Vagina (tissue), 2 donors: ENCODE measurements around the gene DCST2. TPM values are rescaled to one million over a fixed set of nuclear protein-coding genes. Genes with fewer than 3 reads are reported as not detected.

Source experiments
- DNase-seq, 2 donors: peaks; one replicate each; pipeline ENCODE4 v3.0.0-alpha.2; 2017; ENCODE audit errors: extremely low spot score in 2 of 2
- H3K27ac ChIP-seq: fragments of 200-600 bp; sonication (generic); one replicate; pipeline ENCODE4 v1.5.1; 2019
- H3K27me3 ChIP-seq: fragments of 200-600 bp; sonication (generic); one replicate; pipeline ENCODE4 v1.5.1; 2019
- H3K36me3 ChIP-seq, 2 donors: fragments of 200-600 bp; sonication (generic); one replicate each; pipeline ENCODE4 v1.5.1; 2017 to 2019
- H3K4me1 ChIP-seq: fragments of 200-600 bp; sonication (generic); one replicate; pipeline ENCODE4 v1.5.1; 2019
- H3K4me3 ChIP-seq, 2 donors: fragments of 200-600 bp; sonication (generic); 1 replicate in 1 of 2; 2 replicates in 1 of 2; pipeline ENCODE4 v1.5.1; 2016 to 2019
- H3K9me3 ChIP-seq: fragments of 200-600 bp; sonication (generic); one replicate; pipeline ENCODE4 v1.5.1; 2019
- CTCF ChIP-seq, 3 experiments: fragments of 450-650 bp in 2 of 3; fragments of 200-600 bp in 1 of 3; sonication (generic) in 1 of 3; IDR thresholded peaks; one replicate each; pipeline ENCODE4 v1.5.1; 2017 to 2019; ENCODE audit warnings: antibody characterized with exemption in 3 of 3, mild to moderate bottlenecking in 2 of 3, moderate library complexity in 2 of 3
- POLR2A ChIP-seq, 2 donors: fragments of 450-650 bp; IDR thresholded peaks; one replicate each; pipeline ENCODE4 v1.6.1; 2017; ENCODE audit warnings: antibody characterized with exemption in 2 of 2, mild to moderate bottlenecking in 2 of 2, moderate library complexity in 2 of 2
- POLR2AphosphoS5 ChIP-seq, 2 donors: sonication (generic); formaldehyde crosslinking; IDR thresholded peaks; one replicate each; pipeline ENCODE4 v1.9.0; 2017; ENCODE audit warnings: antibody characterized with exemption in 2 of 2, mild to moderate bottlenecking in 2 of 2, low read depth in 1 of 2; ENCODE audit not compliant: insufficient read depth in 1 of 2
- intact Hi-C: fragments of 100-400 bp; cut with DNase I; formaldehyde crosslinking; loops from one replicate; pipeline ENCODE4 v1.15.1; 2023
- total RNA-seq: library from RNA; depleted of rRNA; stranded (reverse); fragments of >200 nt; gene quantifications from one replicate; pipeline ENCODE4 v1.2.3, GENCODE V29; 2016

The DCST2 gene
- total RNA-seq, 1 donor from 2014 or later = 7.9 TPM

- Histone ChIP-seq H3K27ac (peak overlapping the region; percentile 32), H3K27me3 (no peaks in the 10 kb centered on the region), H3K4me1 (peaks cover 31% of the 10 kb centered on the region), H3K36me3 (no peaks in the 10 kb centered on the region), H3K4me3 (no peak overlapping the region), H3K9me3 (no peaks in the 10 kb centered on the region)
- intact Hi-C loops = no loop called here
- TF ChIP-seq POLR2AphosphoS5 (IDR thresholded peaks at IDR 0.05; ENCODE audit: insufficient read depth in 1 of 2, low read depth in 1 of 2) (peak in 1 of 2 donors; percentile 19), POLR2A (IDR thresholded peaks at IDR 0.05) (no peak)
- DNase-seq = no peak
Measured at GRCh38 chr1:155073377-155074242, 40.0 kb upstream of the DCST2 start.

- Histone ChIP-seq H3K27me3 (no peaks in the 10 kb centered on the region), H3K4me3 (no peak overlapping the region), H3K4me1 (peaks cover 31% of the 10 kb centered on the region), H3K9me3 (no peaks in the 10 kb centered on the region), H3K36me3 (no peaks in the 10 kb centered on the region), H3K27ac (no peak overlapping the region)
- TF ChIP-seq CTCF (IDR thresholded peaks at IDR 0.05) (no peak), POLR2A (IDR thresholded peaks at IDR 0.05) (no peak), POLR2AphosphoS5 (IDR thresholded peaks at IDR 0.05; ENCODE audit: insufficient read depth in 1 of 2, low read depth in 1 of 2) (no peak)
- DNase-seq = no peak
- intact Hi-C loops = no loop called here
Measured at GRCh38 chr1:155072531-155073289, 39.1 kb upstream of the DCST2 start.

GRCh38 chr1:155071701-155072100 is 38.1 kb upstream of the DCST2 start:
- Histone ChIP-seq H3K27ac (peak overlapping the region; percentile 66), H3K27me3 (no peaks in the 10 kb centered on the region), H3K36me3 (no peaks in the 10 kb centered on the region), H3K4me1 (peaks cover 31% of the 10 kb centered on the region), H3K4me3 (no peak overlapping the region), H3K9me3 (no peaks in the 10 kb centered on the region)
- intact Hi-C loops = no loop called here
- TF ChIP-seq POLR2A (IDR thresholded peaks at IDR 0.05) (no peak), CTCF (IDR thresholded peaks at IDR 0.05) (no peak), POLR2AphosphoS5 (IDR thresholded peaks at IDR 0.05; ENCODE audit: insufficient read depth in 1 of 2, low read depth in 1 of 2) (no peak)
- DNase-seq = no peak

GRCh38 chr1:155070721-155071569 is 37.4 kb upstream of the DCST2 start:
- peaks cover 31% of the 10 kb centered on the region for H3K4me1 ChIP-seq
- no peaks in the 10 kb centered on the region for H3K36me3 ChIP-seq
- H3K27ac ChIP-seq = peak overlapping the region; percentile 66
- intact Hi-C loops = no loop called here
- H3K9me3 ChIP-seq = no peaks in the 10 kb centered on the region
- peak overlapping the region; percentile 42 to 50 for H3K4me3 ChIP-seq
- TF ChIP-seq CTCF (IDR thresholded peaks at IDR 0.05) (peak in 1 of 3 experiments; percentile 22), POLR2A (IDR thresholded peaks at IDR 0.05) (no peak), POLR2AphosphoS5 (IDR thresholded peaks at IDR 0.05; ENCODE audit: insufficient read depth in 1 of 2, low read depth in 1 of 2) (peak in 1 of 2 donors; percentile 71)
- DNase-seq = no peak
- no peaks in the 10 kb centered on the region for H3K27me3 ChIP-seq

GRCh38 chr1:155070158-155070621 is 36.6 kb upstream of the DCST2 start:
- peak overlapping the region; percentile 42 to 50 for H3K4me3 ChIP-seq
- no peaks in the 10 kb centered on the region for H3K27me3 ChIP-seq
- intact Hi-C loops = no loop called here
- H3K27ac ChIP-seq = peak overlapping the region; percentile 66
- no peak for TF ChIP-seq CTCF (IDR thresholded peaks at IDR 0.05)
- TF ChIP-seq POLR2AphosphoS5 (IDR thresholded peaks at IDR 0.05; ENCODE audit: insufficient read depth in 1 of 2, low read depth in 1 of 2) = no peak
- no peaks in the 10 kb centered on the region for H3K36me3 ChIP-seq
- H3K9me3 ChIP-seq = no peaks in the 10 kb centered on the region
- no peak for DNase-seq
- H3K4me1 ChIP-seq = peaks cover 31% of the 10 kb centered on the region
